Measurements from ENCODE around the gene ELAC2. TPM values are rescaled to one million over a fixed set of nuclear protein-coding genes. Genes with fewer than 3 reads are reported as not detected.

Gene ELAC2
- total and polyA plus RNA-seq, 2 of the 4 experiments (the other 2 are of a cell fraction): 75.2 to 80.7 TPM

GRCh38 chr17:12995896-12996295, 21.9 kb downstream of the ELAC2 start:
- no peaks in the 10 kb centered on the region for H3K9me3 ChIP-seq (ENCODE audit: control insufficient read depth, insufficient read depth, low read length)
- dilution Hi-C loops (cut with HindIII; ENCODE audit: low sequenced_read_pairs, unreplicated experiment) (no loop called here), in situ Hi-C loops (cut with MboI; ENCODE audit: low sequenced_read_pairs) (no loop called here), intact Hi-C loops (cut with micrococcal nuclease) (no loop called here)
- TF ChIP-seq MXI1 (IDR thresholded peaks at IDR 0.05; ENCODE audit: borderline replicate concordance, low read depth, low read length) (no peak), FOS (IDR thresholded peaks at IDR 0.05; ENCODE audit: low read depth, low read length) (no peak), POLR2A (IDR thresholded peaks at IDR 0.05; ENCODE audit: low read depth, low read length) (no peak), BHLHE40 (IDR thresholded peaks at IDR 0.05; ENCODE audit: low read depth, low read length) (no peak), SMC3 (IDR thresholded peaks at IDR 0.05; ENCODE audit: low read depth, low read length) (no peak), MAZ (IDR thresholded peaks at IDR 0.05; ENCODE audit: borderline replicate concordance, low read depth, low read length) (no peak), RCOR1 (IDR thresholded peaks at IDR 0.05; ENCODE audit: insufficient replicate concordance, low read length) (no peak), NFE2L2 (IDR thresholded peaks at IDR 0.05; ENCODE audit: low read depth, low read length) (no peak)
- DNase-seq (no peak), ATAC-seq (ENCODE audit: low read depth) (no peak)
- H3K27me3 ChIP-seq (ENCODE audit: control insufficient read depth, insufficient read depth, low read length): no peaks in the 10 kb centered on the region
- no peak overlapping the region for H3K18ac ChIP-seq (ENCODE audit: low read depth, low read length)
- H3K4me2 ChIP-seq (ENCODE audit: low read depth, low read length): no peak overlapping the region
- H2BK120ac ChIP-seq (ENCODE audit: low read depth, low read length): no peak overlapping the region
- H3K23ac ChIP-seq (ENCODE audit: low read depth, low read length): no peak overlapping the region
- H4K8ac ChIP-seq (ENCODE audit: low read depth in 2 of 2, low read length in 2 of 2): no peak overlapping the region
- 95% methylated on average over 14 of the region's 19 CpGs; no CpG with 5 or more reads in 1 of the 2 experiments for WGBS, 2 experiments (ENCODE audit: extremely low coverage in 2 of 2, insufficient read length in 1 of 2)
- no peak overlapping the region for H3K9ac ChIP-seq (ENCODE audit: low read depth, low read length)
- BruUV-seq (replicated peaks): no TSS peak
- H3K36me3 ChIP-seq (ENCODE audit: control insufficient read depth, insufficient read depth, low read length): peaks cover 82% of the 10 kb centered on the region
- no peak overlapping the region for H3K56ac ChIP-seq (ENCODE audit: extremely low read depth, insufficient read depth, low read length)
- CTCF ChIA-PET: no interaction called here
- no peak overlapping the region for H3K4ac ChIP-seq (ENCODE audit: low read depth, low read length)
- no peak overlapping the region for H4K91ac ChIP-seq (ENCODE audit: insufficient read depth, low read depth, low read length)
- H3K79me1 ChIP-seq (ENCODE audit: low read depth in 1 of 2, low read length in 2 of 2): no peaks in the 10 kb centered on the region
- no peak overlapping the region for H2BK20ac ChIP-seq (ENCODE audit: low read depth, low read length)
- no peak overlapping the region for H2AK5ac ChIP-seq (ENCODE audit: low read depth, low read length)
- no peak overlapping the region for H2BK5ac ChIP-seq (ENCODE audit: low read depth, low read length, poor library complexity, severe bottlenecking)
- H3K4me3 ChIP-seq (ENCODE audit: insufficient read depth, low read depth, low read length): no peak overlapping the region
- H2AFZ ChIP-seq (replicated peaks; ENCODE audit: low read length, poor library complexity): no peak overlapping the region
- no peak overlapping the region for H3K27ac ChIP-seq (ENCODE audit: insufficient read depth, low read length)
- no peak overlapping the region for H4K5ac ChIP-seq (ENCODE audit: low read depth, low read length)
- no peaks in the 10 kb centered on the region for H4K20me1 ChIP-seq (ENCODE audit: insufficient read depth, low read length)
- H2BK15ac ChIP-seq (ENCODE audit: low read depth, low read length): no peak overlapping the region
- POLR2A ChIA-PET (ENCODE audit: unreplicated experiment): no interaction called here
- H3K4me1 ChIP-seq (ENCODE audit: control insufficient read depth, insufficient read depth, low read length): no peaks in the 10 kb centered on the region
- H2AK9ac ChIP-seq (replicated peaks; ENCODE audit: low read depth, low read length, poor library complexity): no peak overlapping the region
- H3K14ac ChIP-seq (replicated peaks; ENCODE audit: low read depth, low read length): no peak overlapping the region
- no peaks in the 10 kb centered on the region for H3K9me1 ChIP-seq (ENCODE audit: insufficient read depth, low read length)
